ENCODE data around the gene CCL16. TPM values are rescaled to one million over a fixed set of nuclear protein-coding genes. Genes with fewer than 3 reads are reported as not detected.

Gene CCL16, protein sequence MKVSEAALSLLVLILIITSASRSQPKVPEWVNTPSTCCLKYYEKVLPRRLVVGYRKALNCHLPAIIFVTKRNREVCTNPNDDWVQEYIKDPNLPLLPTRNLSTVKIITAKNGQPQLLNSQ
- not detected in 2 replicates for total RNA-seq

DNA sequence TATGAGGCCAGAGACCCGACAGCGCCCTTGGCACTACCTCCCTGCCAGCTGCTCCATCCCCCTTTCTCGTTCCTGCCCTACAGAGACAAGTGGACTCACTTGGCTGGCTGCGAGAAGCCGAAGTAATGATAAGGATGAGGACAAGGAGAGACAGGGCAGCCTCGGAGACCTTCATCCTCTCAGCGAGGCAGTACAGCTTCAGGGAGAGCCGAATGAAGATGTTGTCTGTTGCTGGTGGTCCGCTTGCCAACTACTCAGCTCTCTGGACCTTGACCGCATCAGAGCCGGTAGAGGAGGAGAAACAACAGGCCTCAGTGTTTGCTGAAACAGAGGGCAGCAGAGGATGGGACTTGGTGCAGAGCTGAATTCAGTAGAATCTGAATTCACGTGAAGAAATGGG is at the start of gene CCL16:
CCL16 (minus strand) TSS at position 252 of the 400 bp plus-strand sequence; CDS start at position 175, 77 bp downstream.

DNA sequence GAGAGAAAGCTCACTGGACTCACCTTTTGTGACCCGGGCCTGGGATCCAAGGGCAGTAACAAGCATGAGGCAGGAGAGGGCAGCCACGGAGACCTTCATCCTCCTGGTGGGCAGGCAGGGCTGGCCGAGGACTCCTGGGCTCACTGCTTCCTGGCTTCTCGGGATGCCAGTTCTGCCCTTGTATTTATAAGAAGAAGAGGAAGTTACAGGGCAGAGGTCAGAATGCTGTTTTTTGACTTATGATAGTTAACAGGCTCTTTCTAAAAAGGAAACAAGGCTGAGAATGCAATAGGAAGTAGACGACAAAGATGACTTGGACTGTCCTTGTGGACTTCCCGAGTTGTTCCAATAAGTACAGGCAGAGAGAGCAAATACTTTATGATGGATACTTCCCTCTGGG is 36.5 kb upstream of the CCL16 start, which contains the start of gene CCL23:
CCL23 (minus strand) TSS at position 174 of the 400 bp plus-strand sequence; CDS start at position 99, 75 bp downstream.

DNA sequence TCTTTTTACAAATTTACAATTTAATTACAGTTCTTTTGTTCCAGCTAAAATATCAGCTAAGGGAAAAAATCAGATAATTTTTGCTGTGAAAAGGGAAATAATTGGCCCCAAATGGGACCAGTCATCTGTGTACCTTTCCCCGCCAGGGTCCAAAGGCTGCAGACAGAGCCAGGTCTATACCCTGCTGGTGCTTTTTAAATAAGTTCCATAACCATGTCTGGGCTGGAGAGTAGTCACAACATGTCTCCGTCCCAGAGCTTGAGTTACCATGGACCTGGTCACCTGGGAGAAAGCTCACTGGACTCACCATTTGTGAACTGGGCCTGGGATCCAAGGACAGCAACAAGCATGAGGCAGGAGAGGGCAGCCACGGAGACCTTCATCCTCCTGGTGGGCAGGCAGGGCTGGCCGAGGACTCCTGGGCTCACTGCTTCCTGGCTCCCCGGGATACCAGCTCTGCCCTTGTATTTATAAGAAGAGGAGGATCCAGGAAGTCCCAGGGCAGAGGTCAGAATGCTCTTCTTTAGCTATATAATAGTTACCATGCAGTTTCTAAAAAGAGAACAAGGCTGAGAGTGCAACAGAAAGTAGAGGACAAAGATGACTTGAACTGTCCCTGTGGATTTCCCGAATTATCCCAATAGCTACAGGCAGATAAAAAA is 19.9 kb upstream of the CCL16 start, which contains the start of gene CCL15:
CCL15 (minus strand) TSS at position 444 of the 662 bp plus-strand sequence; CDS start at position 383, 61 bp downstream.

DNA sequence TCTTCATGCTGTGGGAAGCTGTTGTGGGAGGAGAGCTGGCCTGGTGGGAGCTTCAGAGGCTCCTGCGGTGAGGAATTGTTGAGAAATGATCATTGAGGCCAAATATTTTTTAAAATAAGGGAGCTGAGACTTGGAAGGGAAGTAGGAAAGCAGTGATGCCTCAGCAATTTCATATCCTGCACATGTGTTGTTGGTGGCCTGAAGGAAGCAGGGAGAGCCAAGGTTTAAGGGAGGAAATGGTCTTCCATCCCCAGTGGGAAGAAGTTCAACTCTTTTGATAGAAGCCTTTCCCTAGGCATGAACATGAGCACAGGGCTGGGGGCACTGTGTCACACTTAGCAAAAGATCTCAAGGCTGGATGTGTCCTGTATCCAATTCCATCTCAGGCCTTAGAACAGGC is 5.3 kb upstream of the CCL16 start, which contains the start of gene CCL14:
CCL14 (minus strand) TSS at position 87 of the 400 bp plus-strand sequence; CDS start at position 7, 80 bp downstream.

DNA sequence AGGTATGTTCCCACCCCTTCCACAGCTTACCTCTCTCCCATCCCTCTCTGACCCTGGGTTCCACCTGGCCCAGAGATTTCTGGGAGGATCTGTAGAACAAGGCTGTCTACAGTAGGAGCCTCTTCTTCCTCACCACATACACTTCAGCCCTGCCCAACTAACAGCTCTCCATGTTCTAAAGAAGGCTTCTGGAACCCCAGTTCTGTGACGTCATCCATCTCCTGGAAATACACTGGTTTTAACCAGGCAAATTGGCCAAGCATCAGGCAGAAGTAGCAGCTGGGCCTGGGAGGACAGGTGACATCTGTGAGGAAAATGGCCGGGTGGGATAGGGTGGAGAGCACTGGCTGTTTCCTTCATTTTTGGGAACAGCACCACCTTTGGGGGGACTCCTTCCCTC is 37.8 kb downstream of the CCL16 start, which contains the start of gene LYZL6:
LYZL6 (minus strand) TSS at position 177 of the 400 bp plus-strand sequence. CDS start 4,357 bp downstream, outside the sequence.

DNA sequence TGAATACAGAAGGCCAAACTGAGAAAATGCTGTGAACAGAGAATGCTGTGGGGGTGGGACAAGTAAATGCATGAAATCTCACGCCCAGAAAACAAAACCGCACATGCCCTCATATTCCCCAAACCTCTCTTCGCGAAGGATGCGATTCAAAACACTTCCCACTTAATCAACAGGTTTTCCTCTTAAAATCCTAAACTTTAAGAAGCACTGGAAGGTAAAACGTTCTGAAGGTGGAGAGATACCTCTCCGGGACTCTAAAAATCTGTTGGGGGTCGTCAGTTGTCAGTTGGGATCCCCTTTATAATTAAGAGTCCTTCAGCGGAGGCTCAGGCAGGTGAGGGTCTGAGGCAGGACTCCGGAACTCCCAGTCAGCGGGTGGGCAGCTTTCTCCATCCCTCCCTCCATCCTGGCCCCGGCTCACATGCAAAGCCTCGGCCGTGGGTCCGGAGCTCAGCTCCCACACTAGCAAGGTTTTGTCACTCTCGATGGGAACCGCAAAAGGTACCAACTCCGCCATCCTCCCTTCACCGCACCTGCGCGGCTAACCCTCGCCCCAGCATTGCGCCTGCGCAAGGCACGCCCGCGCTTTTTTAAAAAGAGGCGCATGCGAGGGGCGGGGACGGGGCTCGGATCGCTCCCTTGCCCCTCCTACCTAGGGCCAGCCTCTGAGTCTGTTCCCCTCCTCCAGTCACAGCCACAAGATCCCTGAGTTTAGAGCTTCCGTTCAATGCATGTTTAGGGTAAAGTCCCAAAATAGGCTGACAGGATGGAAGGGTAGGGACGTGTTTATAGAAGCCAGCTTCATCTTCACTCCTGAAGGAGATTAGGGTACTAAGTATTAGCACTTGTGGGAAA is 50.9 kb downstream of the CCL16 start, which contains the start of gene RDM1:
RDM1 (minus strand) TSS at position 563 of the 855 bp plus-strand sequence; CDS start at position 517, 46 bp downstream.

Other genes starting within 250 kb of the CCL16 start
- 4.7 and 5.1 TPM in 2 replicates for gene RASL10B, start 249.9 kb downstream of the CCL16 start, total RNA-seq
- gene GAS2L2, start 228.3 kb downstream of the CCL16 start, total RNA-seq = not detected in 2 replicates
- gene C17orf50, start 220.6 kb downstream of the CCL16 start, total RNA-seq = not detected in 2 replicates
- gene MMP28, start 185.9 kb downstream of the CCL16 start, total RNA-seq = 0.67 and 2.2 TPM in 2 replicates
- 25.9 and 32.3 TPM in 2 replicates for gene TAF15, start 172.0 kb downstream of the CCL16 start, total RNA-seq
- gene HEATR9, start 112.6 kb downstream of the CCL16 start, total RNA-seq = not detected in 2 replicates
- not detected in 2 replicates for gene CCL5, start 101.1 kb downstream of the CCL16 start, total RNA-seq
- gene RDM1, start 50.7 kb downstream of the CCL16 start, total RNA-seq = 1.5 and 6.7 TPM in 2 replicates
- not detected in 2 replicates for gene LYZL6, start 37.8 kb downstream of the CCL16 start, total RNA-seq
- gene CCL14, start 5.2 kb upstream of the CCL16 start, total RNA-seq = not detected in 2 replicates
- gene CCL15, start 20.1 kb upstream of the CCL16 start, total RNA-seq = not detected in 2 replicates
- not detected in 2 replicates for gene CCL23, start 36.5 kb upstream of the CCL16 start, total RNA-seq
- gene CCL18, start 82.8 kb upstream of the CCL16 start, total RNA-seq = not detected in 2 replicates
- not detected in 2 replicates for gene CCL3, start 108.6 kb upstream of the CCL16 start, total RNA-seq
- gene CCL4, start 122.3 kb upstream of the CCL16 start, total RNA-seq = not detected in 2 replicates
- gene TBC1D3B, start 195.1 kb upstream of the CCL16 start, total RNA-seq = not detected in 2 replicates
- gene CCL3L1, start 215.3 kb upstream of the CCL16 start, total RNA-seq = not detected in 2 replicates
- gene CCL4L2, start 229.6 kb upstream of the CCL16 start, total RNA-seq = 0.59 TPM in 1 of 2 replicates, not detected in the other